Adrenal gland (tissue), 5 donors: Measurements from ENCODE around the gene MAP2K6.

Source experiments
- POLR2A ChIP-seq, 2 donors: fragments of 450-650 bp; IDR thresholded peaks; one replicate each; pipeline ENCODE4 v1.6.1; 2017; ENCODE audit warnings: antibody characterized with exemption in 2 of 2, mild to moderate bottlenecking in 2 of 2, moderate library complexity in 1 of 2
- TF ChIP-seq, protein P1 (sequence below), 6 experiments: fragments of 450-650 bp in 4 of 6; fragments of 200-600 bp in 2 of 6; sonication (generic) in 1 of 6; IDR thresholded peaks; 1 replicate in 5 of 6; 2 replicates in 1 of 6; pipeline versions ENCODE4 v1.5.1 to v1.8.0; 2016 to 2021; ENCODE audit warnings: antibody characterized with exemption in 6 of 6, mild to moderate bottlenecking in 2 of 6, moderate library complexity in 1 of 6
- donor health status: DM: no; HTN: no; CAD: no.

GRCh38 chr17:69411766-69412165, 2.7 kb upstream of the MAP2K6 start:
- TF ChIP-seq, protein P1, sequence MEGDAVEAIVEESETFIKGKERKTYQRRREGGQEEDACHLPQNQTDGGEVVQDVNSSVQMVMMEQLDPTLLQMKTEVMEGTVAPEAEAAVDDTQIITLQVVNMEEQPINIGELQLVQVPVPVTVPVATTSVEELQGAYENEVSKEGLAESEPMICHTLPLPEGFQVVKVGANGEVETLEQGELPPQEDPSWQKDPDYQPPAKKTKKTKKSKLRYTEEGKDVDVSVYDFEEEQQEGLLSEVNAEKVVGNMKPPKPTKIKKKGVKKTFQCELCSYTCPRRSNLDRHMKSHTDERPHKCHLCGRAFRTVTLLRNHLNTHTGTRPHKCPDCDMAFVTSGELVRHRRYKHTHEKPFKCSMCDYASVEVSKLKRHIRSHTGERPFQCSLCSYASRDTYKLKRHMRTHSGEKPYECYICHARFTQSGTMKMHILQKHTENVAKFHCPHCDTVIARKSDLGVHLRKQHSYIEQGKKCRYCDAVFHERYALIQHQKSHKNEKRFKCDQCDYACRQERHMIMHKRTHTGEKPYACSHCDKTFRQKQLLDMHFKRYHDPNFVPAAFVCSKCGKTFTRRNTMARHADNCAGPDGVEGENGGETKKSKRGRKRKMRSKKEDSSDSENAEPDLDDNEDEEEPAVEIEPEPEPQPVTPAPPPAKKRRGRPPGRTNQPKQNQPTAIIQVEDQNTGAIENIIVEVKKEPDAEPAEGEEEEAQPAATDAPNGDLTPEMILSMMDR (IDR thresholded peaks at IDR 0.05) = no peak
- no peak for TF ChIP-seq POLR2A (IDR thresholded peaks at IDR 0.05)
